ENCODE data around the gene DENND5A.
"Not testable (repeated sequence)": the region's sequence is repeated elsewhere in the genome, so short reads cannot be mapped to it uniquely, and the experiment has no call there.

Gene DENND5A

DNA sequence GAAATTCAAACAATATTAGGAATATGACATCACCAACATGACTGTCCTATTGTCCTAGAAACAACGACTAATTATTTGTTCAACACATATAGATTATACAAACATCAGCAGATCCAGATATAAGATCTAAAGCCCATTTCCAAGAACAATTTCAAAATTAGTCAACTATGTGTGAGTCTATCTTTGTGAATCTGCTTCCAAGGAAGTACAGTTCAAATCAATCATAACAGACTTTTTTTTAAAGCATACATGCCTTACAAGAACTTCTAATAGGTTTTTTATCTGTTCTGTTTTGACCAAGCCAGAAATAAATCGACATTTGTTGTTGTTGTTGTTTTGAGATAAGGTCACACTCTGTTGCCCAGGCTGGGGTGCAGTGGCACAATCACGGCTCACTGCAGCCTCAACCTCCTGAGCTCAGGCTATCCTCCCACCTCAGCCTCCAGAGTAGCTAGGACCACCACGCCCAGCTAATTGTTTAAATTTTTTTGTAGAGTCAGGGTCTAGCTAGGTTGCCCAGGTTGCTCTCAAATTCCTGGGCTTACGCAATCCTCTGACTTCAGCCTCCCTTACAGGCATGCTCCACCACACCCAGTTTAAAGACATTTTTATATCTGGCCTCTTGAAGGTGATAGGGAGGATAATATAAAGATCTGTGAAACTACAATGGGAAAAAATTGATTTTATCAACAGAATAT, 54.8 kb downstream of the DENND5A start:
- DNase-seq: no peak

DNA sequence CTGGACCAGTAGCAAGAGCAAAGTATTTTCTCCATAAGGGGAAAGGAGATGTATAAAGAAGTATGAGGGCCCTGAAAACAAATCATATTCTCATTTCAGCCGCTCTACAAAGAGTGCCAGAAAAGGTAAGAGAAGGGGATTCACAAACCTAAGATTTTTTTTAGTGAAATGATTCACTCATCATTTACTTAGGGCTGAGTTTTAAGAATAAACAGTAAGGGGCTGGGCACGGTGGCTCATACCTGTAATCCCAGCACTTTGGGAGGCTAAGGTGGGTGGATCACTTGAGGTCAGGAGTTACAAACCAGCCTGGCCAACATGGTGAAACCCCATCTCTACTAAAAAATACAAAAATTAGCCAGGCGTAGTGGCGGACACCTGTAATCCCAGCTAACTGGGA, 55.5 kb downstream of the DENND5A start:
- not testable (repeated sequence) for DNase-seq

GRCh38 chr11:9208726-9209501, 56.2 kb downstream of the DENND5A start:
- DNase-seq: no peak

DNA sequence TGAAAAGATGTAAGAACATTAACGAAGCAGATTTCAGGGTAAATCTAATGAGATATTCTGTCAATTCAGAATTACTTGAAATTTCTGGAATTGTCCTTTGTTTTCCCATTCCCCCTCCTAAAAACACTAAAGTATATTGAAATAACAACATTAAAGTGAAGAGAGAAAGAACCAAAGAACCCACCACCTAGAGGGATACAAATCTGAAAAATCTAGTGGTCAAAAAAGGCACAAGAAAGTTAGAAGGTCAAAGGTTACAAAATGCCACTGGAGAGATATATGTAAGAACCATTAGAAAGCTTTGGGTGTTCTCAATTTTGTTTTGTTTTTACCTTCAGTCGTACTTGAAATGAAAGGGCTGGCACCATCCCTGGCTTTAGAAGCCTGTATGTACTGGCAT, 57.9 kb downstream of the DENND5A start:
- DNase-seq: no peak

DNA sequence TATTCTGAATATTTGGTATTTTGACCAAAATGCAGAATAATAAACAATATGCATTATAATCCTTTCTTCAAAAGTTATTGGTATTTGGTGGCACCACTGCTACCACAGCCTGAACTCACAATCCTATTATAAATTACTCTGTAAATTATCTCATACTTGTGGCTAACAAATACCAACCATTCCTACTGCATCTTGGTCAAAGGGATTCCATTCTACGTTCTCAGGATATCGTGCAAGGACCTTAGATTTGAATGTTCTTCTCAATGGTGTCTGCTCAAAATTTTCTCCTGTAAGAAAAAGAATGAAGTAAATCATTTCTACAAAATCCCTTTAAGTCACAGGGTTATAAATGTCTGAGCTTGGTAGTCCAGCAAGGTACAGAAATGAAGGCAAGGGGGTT, 58.7 kb downstream of the DENND5A start:
- DNase-seq: no peak

- no peak for DNase-seq
Observed at GRCh38 chr11:9203691-9204311, 61.3 kb downstream of the DENND5A start.

DNA sequence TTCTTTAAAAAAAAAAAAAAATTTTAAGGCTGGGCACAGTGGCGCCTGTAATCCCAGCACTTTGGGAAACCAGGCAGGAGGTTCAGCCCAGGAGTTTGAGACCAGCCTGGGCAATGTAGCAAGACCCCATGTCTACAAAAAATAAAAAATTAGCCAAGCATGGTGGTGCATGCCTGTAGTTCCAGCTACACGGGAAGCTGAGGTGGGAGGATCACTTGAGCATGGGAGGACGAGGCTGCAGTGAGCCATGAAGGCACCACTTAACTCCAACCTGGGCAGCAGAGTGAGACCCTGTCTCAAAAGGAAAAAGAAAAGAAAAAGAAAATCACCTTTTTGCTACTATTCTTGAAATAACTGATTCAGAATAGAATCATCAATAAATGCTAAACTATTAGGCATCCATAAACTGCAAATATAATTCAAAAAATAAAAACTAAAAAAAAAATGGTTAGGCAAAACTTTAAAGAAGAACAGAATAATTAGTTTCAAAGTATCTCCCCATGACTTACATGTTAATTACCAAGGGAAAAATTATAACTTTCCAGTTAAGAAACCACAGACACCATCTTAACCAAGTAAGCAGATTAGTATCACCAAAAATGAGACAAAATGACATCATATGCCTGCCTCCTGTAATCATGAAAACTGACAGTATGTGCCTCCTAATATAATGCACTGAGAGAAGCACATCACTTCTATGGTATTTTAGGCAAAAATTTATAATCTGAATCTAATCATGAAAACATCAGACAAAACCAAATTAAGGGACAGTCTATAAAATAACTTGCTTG, 63.6 kb downstream of the DENND5A start:
- DNase-seq: no peak

- no peak for DNase-seq
Observed at GRCh38 chr11:9200471-9200870, 64.7 kb downstream of the DENND5A start.

- DNase-seq: no peak
Observed at GRCh38 chr11:9193316-9193715, 71.8 kb downstream of the DENND5A start.

GRCh38 chr11:9192561-9192960, 72.6 kb downstream of the DENND5A start:
- no peak for DNase-seq

GRCh38 chr11:9190326-9191016, 74.7 kb downstream of the DENND5A start:
- not testable (repeated sequence) for DNase-seq

- not testable (repeated sequence) for DNase-seq
Observed at GRCh38 chr11:9188860-9189259, 76.3 kb downstream of the DENND5A start.

- DNase-seq: no peak
Observed at GRCh38 chr11:9187616-9188015, 77.5 kb downstream of the DENND5A start.

- no peak for DNase-seq
Observed at GRCh38 chr11:9184516-9184915, 80.6 kb downstream of the DENND5A start.

GRCh38 chr11:9182180-9182871, 82.8 kb downstream of the DENND5A start:
- DNase-seq: no peak

DNA sequence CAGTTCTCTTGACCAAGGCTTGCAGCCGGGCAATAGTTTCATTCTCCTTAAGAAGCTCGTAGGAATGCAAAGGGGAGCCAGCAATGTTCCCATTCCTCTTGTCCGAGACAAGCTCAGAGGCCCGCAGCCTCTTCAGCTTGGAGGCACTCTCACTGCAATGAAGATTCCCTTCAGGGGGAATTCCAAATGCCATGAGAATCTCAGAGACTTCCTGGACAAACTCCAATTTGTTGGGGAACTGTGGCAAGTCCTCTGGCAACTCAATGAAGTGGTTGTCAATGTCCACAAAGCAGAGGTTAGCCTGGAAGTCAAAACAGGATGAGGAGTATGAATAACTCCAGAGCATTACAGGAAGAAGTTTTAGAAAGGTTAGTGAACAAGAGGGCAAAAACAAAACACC, 84.4 kb downstream of the DENND5A start:
- no peak for DNase-seq

GRCh38 chr11:9179141-9179540, 86.0 kb downstream of the DENND5A start:
- no peak for DNase-seq

DNA sequence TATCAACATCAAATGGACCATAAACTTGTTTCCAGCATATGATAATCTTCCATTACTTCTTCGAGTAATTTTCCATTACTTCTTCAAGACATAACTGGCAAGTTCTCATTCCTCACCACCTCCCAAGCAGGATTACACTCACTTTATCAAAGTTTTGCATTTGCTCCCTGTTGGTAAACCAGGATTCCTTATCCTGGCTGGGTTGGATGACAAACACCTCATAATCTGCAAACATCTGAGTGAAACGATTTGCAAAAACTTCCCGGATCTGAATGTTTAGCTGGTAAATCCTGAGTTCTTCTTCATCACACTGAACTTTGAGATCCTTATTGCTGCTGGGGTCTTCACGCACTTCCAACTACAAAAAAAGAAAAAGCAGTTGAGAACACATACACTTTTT, 86.4 kb downstream of the DENND5A start:
- DNase-seq: no peak

- no peak for DNase-seq
Observed at GRCh38 chr11:9177438-9178091, 87.6 kb downstream of the DENND5A start.

DNA sequence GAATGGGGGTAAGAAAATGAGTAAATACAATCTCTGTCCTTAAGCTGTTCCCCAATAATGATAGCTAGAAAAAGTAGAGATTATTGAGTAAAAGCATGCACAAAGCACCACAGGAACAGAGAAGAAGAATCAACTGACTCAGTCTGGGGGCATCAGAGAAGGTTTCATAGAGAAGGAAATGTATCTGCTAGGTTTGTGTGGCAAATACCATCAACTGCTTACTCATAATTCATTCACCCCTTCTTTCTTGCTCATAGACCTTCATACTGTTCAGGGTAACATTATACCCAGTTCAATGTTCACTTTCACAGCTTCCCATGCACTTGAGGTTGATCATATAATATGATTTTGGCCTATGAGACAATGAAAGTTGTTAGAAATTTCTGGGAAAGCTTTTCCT, 88.6 kb downstream of the DENND5A start:
- no peak for DNase-seq

DNA sequence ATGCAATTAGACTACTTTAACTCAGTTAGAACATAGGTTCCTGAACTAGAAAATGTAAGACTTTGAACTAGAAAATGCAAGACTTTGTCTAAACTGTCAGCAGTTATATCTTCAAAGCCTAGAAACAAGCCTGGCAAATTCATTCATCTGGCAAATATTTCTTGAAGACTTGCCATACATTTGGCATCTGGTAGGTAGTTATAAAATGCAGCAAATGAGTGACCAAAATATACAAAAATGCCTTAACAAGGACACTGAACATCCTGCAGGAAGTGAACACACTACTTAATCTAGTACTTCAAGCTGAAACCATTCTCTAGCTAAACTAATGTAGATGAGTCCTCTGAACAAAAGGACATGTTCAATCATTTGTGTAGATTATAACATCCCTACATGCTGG, 89.0 kb downstream of the DENND5A start:
- no peak for DNase-seq

Data from cerebellar nuclear complex (tissue), 1 donor.